Panc1 (cell line): ENCODE results near the gene ZNF474.

Experiments used
- POLR2AphosphoS5 ChIP-seq: IDR thresholded peaks from 2 replicates; pipeline ENCODE4 v1.6.1; 2012; ENCODE audit warnings: mild to moderate bottlenecking, low read depth, low read length, moderate library complexity
- TCF7L2 ChIP-seq: IDR thresholded peaks from 2 replicates; pipeline ENCODE4 v1.6.1; 2011; ENCODE audit warnings: mild to moderate bottlenecking, low read depth, low read length, inconsistent platforms
- TF ChIP-seq, protein P1 (sequence below): fragments of 450-650 bp; IDR thresholded peaks from 2 replicates; pipeline ENCODE4 v1.5.1; 2017; ENCODE audit warnings: mild to moderate bottlenecking
- TF ChIP-seq, protein P2 (sequence below), 2 experiments: IDR thresholded peaks; 2 replicates each; pipeline ENCODE4 v1.6.1; 2011 to 2012; ENCODE audit warnings: low read depth in 2 of 2, control low read depth in 1 of 2, low read length in 1 of 2, mild to moderate bottlenecking in 1 of 2, moderate library complexity in 1 of 2; ENCODE audit not compliant: insufficient read depth in 1 of 2

DNA sequence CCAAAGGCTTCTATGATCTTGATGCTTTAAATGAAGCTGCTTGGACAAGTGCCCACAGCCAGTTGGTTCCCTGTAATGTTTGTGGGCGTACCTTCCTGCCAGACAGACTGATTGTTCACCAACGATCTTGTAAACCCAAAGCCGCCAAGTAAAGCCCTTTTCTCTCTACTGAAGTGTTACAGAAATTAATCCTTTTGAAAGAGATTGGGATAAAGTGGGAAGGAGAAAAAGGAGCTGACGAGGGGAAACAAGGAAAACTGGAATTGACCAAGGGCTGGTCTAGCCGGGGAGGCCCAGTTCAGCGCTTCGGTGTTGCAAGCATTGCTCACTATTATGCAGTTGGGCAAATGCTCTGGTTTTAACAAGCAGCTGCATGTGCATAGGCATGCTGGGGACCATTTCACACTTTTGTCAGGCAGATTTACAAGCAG, 53.2 kb downstream of the ZNF474 start:
- TF ChIP-seq, protein P1, sequence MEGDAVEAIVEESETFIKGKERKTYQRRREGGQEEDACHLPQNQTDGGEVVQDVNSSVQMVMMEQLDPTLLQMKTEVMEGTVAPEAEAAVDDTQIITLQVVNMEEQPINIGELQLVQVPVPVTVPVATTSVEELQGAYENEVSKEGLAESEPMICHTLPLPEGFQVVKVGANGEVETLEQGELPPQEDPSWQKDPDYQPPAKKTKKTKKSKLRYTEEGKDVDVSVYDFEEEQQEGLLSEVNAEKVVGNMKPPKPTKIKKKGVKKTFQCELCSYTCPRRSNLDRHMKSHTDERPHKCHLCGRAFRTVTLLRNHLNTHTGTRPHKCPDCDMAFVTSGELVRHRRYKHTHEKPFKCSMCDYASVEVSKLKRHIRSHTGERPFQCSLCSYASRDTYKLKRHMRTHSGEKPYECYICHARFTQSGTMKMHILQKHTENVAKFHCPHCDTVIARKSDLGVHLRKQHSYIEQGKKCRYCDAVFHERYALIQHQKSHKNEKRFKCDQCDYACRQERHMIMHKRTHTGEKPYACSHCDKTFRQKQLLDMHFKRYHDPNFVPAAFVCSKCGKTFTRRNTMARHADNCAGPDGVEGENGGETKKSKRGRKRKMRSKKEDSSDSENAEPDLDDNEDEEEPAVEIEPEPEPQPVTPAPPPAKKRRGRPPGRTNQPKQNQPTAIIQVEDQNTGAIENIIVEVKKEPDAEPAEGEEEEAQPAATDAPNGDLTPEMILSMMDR, result no peak
- TF ChIP-seq, protein P2, sequence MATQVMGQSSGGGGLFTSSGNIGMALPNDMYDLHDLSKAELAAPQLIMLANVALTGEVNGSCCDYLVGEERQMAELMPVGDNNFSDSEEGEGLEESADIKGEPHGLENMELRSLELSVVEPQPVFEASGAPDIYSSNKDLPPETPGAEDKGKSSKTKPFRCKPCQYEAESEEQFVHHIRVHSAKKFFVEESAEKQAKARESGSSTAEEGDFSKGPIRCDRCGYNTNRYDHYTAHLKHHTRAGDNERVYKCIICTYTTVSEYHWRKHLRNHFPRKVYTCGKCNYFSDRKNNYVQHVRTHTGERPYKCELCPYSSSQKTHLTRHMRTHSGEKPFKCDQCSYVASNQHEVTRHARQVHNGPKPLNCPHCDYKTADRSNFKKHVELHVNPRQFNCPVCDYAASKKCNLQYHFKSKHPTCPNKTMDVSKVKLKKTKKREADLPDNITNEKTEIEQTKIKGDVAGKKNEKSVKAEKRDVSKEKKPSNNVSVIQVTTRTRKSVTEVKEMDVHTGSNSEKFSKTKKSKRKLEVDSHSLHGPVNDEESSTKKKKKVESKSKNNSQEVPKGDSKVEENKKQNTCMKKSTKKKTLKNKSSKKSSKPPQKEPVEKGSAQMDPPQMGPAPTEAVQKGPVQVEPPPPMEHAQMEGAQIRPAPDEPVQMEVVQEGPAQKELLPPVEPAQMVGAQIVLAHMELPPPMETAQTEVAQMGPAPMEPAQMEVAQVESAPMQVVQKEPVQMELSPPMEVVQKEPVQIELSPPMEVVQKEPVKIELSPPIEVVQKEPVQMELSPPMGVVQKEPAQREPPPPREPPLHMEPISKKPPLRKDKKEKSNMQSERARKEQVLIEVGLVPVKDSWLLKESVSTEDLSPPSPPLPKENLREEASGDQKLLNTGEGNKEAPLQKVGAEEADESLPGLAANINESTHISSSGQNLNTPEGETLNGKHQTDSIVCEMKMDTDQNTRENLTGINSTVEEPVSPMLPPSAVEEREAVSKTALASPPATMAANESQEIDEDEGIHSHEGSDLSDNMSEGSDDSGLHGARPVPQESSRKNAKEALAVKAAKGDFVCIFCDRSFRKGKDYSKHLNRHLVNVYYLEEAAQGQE (IDR thresholded peaks at IDR 0.05; ENCODE audit: insufficient read depth in 1 of 2, low read depth in 2 of 2, low read length in 1 of 2), result no peak
- no peak for TF ChIP-seq POLR2AphosphoS5
- no peak for TF ChIP-seq TCF7L2
